PC-9 (cell line): ENCODE measurements around the gene OR2T34. TPM values are rescaled to one million over a fixed set of nuclear protein-coding genes. Genes with fewer than 3 reads are reported as not detected.

Experiments
- BruUV-seq: library from RNA; stranded (reverse); fragments of 400-500 nt; replicated peaks from 2 replicates; lab custom pipeline; 2021; lab: Mats Ljungman, UMichigan
- CTCF ChIA-PET: fragments of 300-600 bp; sonication (Branson Sonifier 250); formaldehyde crosslinking; loops from one replicate; lab custom pipeline; 2022; ENCODE audit warnings: antibody characterized with exemption; lab: Charles Lee
- POLR2A ChIA-PET: fragments of 300-600 bp; sonication (Branson Sonifier 250); formaldehyde crosslinking; loops from one replicate; lab custom pipeline; 2022; ENCODE audit warnings: antibody characterized with exemption; ENCODE audit not compliant: unreplicated experiment; lab: Charles Lee
- DNase-seq, 2 experiments: peaks; one replicate each; pipeline versions ENCODE4 v3.0.0 to v3.0.0-alpha.2; 2015 to 2022; ENCODE audit warnings: mixed read lengths in 1 of 2
- H2AFZ ChIP-seq: fragments of 200-600 bp; sonication (generic); 2 replicates; pipeline ENCODE4 v1.8.1; 2017; ENCODE audit warnings: antibody characterized with exemption
- H3F3A ChIP-seq: fragments of 200-600 bp; sonication (generic); 2 replicates; pipeline ENCODE4 v1.8.1; 2017; ENCODE audit warnings: antibody characterized with exemption, mild to moderate bottlenecking, low read depth; ENCODE audit not compliant: insufficient read depth
- H3K27ac ChIP-seq: fragments of 200-600 bp; sonication (generic); 2 replicates; pipeline ENCODE4 v1.6.1; 2016; ENCODE audit warnings: mixed run types
- H3K27me3 ChIP-seq: fragments of 200-600 bp; sonication (generic); 2 replicates; pipeline ENCODE4 v1.6.1; 2016; ENCODE audit warnings: low read depth, mixed run types; ENCODE audit not compliant: insufficient read depth
- H3K36me3 ChIP-seq: fragments of 200-600 bp; sonication (generic); 2 replicates; pipeline ENCODE4 v1.6.1; 2016; ENCODE audit warnings: low read depth, mixed run types
- H3K4me1 ChIP-seq: fragments of 200-600 bp; sonication (generic); replicated peaks from 2 replicates; pipeline ENCODE4 v1.6.1; 2016; ENCODE audit warnings: mixed run types; ENCODE audit not compliant: insufficient read depth
- H3K4me2 ChIP-seq: fragments of 200-600 bp; sonication (generic); 2 replicates; pipeline ENCODE4 v1.6.1; 2017; ENCODE audit warnings: mixed run types
- H3K4me3 ChIP-seq: fragments of 200-600 bp; sonication (generic); 2 replicates; pipeline ENCODE4 v1.6.1; 2016; ENCODE audit warnings: mixed run types
- H3K79me2 ChIP-seq: fragments of 200-600 bp; sonication (generic); 2 replicates; pipeline ENCODE4 v1.6.1; 2017; ENCODE audit warnings: low read depth, mixed run types
- H3K9me2 ChIP-seq: fragments of 200-600 bp; sonication (generic); 2 replicates; pipeline ENCODE4 v1.8.1; 2017; ENCODE audit warnings: mild to moderate bottlenecking; ENCODE audit not compliant: insufficient read depth
- H3K9me3 ChIP-seq: fragments of 200-600 bp; sonication (generic); 2 replicates; pipeline ENCODE4 v1.8.1; 2016; ENCODE audit warnings: low read depth; ENCODE audit not compliant: insufficient read depth
- H4K20me1 ChIP-seq: fragments of 200-600 bp; sonication (generic); 2 replicates; pipeline ENCODE4 v1.8.1; 2017; ENCODE audit not compliant: insufficient read depth
- EZH2 ChIP-seq: fragments of 200-600 bp; sonication (generic); IDR thresholded peaks from 2 replicates; pipeline ENCODE4 v1.8.0; 2017; ENCODE audit warnings: antibody characterized with exemption, low read depth
- intact Hi-C: fragments of 100-400 bp; cut with micrococcal nuclease; formaldehyde crosslinking; loops from one replicate; pipeline ENCODE4 v1.10.0; 2022; ENCODE audit not compliant: unreplicated experiment
- total RNA-seq: library from RNA; stranded (reverse); gene quantifications from 2 replicates; pipeline ENCODE4 v1.2.3, GENCODE V29; 2021
- TF ChIP-seq, protein P1 (sequence below): fragments of 200-600 bp; sonication (generic); conservative IDR thresholded peaks from 2 replicates; pipeline ENCODE4 v1.6.1; 2017; ENCODE audit warnings: mixed run types, antibody characterized with exemption, mild to moderate bottlenecking, moderate library complexity

The OR2T34 gene
- total RNA-seq, 1 experiment from 2014 or later: not detected

DNA sequence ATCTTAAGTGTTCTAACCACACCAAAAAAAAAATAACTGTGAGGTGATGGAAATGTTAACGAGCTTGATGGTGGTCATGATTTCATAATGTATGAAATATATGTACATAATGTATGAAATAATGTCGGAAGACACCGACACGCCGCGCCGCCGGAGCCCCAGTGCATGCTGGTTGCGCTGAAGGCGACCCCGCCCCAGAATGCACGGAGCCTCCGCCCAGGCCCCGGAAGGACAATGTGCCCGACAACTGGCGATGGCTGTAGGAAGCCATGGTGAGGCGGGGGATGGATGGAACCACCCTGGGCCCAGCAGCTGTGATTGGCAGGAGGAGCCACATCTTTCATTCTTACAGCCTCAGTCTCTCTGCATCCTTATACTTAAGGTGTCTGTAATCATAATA lies 15.5 kb upstream of the OR2T34 start:
- no TSS peak for BruUV-seq
- CTCF ChIA-PET: no interaction called here
- H3K36me3 ChIP-seq: no peaks in the 10 kb centered on the region

DNA sequence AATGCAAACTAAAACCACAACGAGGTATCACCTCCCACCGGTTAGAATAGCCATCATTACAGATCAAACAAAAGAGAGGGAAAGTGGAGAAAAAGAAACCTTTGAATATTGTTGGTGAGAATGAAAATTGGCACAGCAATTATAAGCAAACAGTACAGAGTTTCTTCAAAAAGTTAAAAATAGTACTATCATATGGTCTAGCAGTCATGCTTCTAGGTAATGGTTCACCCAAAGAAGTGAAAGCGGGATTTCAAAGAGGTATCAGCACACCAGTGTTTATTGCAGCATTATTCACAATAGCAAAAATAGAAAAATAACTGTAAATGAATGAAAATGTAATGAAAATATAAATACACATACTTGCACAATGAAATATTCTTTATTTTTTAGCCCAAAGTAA lies 14.8 kb upstream of the OR2T34 start:
- H3K27me3 ChIP-seq: no peaks in the 10 kb centered on the region
- no peaks in the 10 kb centered on the region for H3K36me3 ChIP-seq
- ChIA-PET POLR2A (no interaction called here), CTCF (no interaction called here)
- no peaks in the 10 kb centered on the region for H4K20me1 ChIP-seq
- no peak overlapping the region for H3K4me2 ChIP-seq
- no peak overlapping the region for H2AFZ ChIP-seq
- DNase-seq: no peak
- TF ChIP-seq, protein P1, sequence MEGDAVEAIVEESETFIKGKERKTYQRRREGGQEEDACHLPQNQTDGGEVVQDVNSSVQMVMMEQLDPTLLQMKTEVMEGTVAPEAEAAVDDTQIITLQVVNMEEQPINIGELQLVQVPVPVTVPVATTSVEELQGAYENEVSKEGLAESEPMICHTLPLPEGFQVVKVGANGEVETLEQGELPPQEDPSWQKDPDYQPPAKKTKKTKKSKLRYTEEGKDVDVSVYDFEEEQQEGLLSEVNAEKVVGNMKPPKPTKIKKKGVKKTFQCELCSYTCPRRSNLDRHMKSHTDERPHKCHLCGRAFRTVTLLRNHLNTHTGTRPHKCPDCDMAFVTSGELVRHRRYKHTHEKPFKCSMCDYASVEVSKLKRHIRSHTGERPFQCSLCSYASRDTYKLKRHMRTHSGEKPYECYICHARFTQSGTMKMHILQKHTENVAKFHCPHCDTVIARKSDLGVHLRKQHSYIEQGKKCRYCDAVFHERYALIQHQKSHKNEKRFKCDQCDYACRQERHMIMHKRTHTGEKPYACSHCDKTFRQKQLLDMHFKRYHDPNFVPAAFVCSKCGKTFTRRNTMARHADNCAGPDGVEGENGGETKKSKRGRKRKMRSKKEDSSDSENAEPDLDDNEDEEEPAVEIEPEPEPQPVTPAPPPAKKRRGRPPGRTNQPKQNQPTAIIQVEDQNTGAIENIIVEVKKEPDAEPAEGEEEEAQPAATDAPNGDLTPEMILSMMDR: no peak
- no peak for TF ChIP-seq EZH2
- no peaks in the 10 kb centered on the region; the same call in 1 of the 2 replicates for H3K9me2 ChIP-seq
- no peaks in the 10 kb centered on the region for H3F3A ChIP-seq
- H3K27ac ChIP-seq: no peak overlapping the region
- H3K4me3 ChIP-seq: no peak overlapping the region
- intact Hi-C loops: no loop called here
- BruUV-seq: no TSS peak
- no peaks in the 10 kb centered on the region for H3K9me3 ChIP-seq
- no peaks in the 10 kb centered on the region for H3K79me2 ChIP-seq
- H3K4me1 ChIP-seq: no peaks in the 10 kb centered on the region

More for the DNA sequence above, 15.5 kb upstream of the OR2T34 start:
- Histone ChIP-seq H4K20me1 (no peaks in the 10 kb centered on the region), H3K4me1 (no peaks in the 10 kb centered on the region), H2AFZ (no peak overlapping the region), H3K9me3 (no peaks in the 10 kb centered on the region), H3K4me3 (no peak overlapping the region), H3K9me2 (no peaks in the 10 kb centered on the region; the same call in 1 of the 2 replicates), H3K79me2 (no peaks in the 10 kb centered on the region), H3K27ac (no peak overlapping the region), H3K27me3 (no peaks in the 10 kb centered on the region), H3F3A (no peaks in the 10 kb centered on the region), H3K4me2 (no peak overlapping the region)
- no peak for TF ChIP-seq EZH2
- TF ChIP-seq, protein P1: no peak
- intact Hi-C loops: no loop called here
- POLR2A ChIA-PET: no interaction called here
- no peak for DNase-seq

DNA sequence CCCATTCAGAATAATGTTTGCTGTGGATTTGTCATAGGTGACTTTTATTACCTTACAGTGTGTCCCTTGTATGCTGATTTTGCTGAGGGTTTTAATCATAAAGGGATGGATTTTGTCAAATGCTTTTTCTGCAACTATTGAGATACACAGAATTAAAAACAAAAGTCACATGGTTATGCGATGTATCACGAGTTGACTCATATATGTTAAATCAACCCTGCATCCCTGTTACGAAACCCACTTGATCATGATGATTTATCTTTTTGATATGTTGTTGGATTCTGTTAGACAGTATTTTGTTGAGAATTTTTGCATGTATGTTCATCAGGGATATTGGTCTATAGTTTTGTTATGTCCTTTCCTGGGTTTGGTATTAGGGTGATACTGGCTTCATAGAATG lies 10.7 kb upstream of the OR2T34 start:
- ChIA-PET CTCF (no interaction called here), POLR2A (no interaction called here)
- intact Hi-C loops: no loop called here
- Histone ChIP-seq H3F3A (no peaks in the 10 kb centered on the region), H3K4me1 (no peaks in the 10 kb centered on the region), H3K9me3 (no peaks in the 10 kb centered on the region), H3K4me2 (no peak overlapping the region), H3K79me2 (no peaks in the 10 kb centered on the region), H3K4me3 (no peak overlapping the region), H2AFZ (no peak overlapping the region), H3K36me3 (no peaks in the 10 kb centered on the region), H4K20me1 (no peaks in the 10 kb centered on the region), H3K9me2 (no peaks in the 10 kb centered on the region), H3K27ac (no peak overlapping the region), H3K27me3 (no peaks in the 10 kb centered on the region)
- BruUV-seq: no TSS peak
- DNase-seq: no peak
- TF ChIP-seq, protein P1: no peak
- no peak for TF ChIP-seq EZH2
